Upper lobe of left lung (tissue), 4 donors: ENCODE results near the gene METTL26.

Experiments
- EP300 ChIP-seq, 4 donors: sonication (generic); formaldehyde crosslinking; IDR thresholded peaks; one replicate each; pipeline ENCODE4 v1.5.1; 2017; ENCODE audit warnings: antibody characterized with exemption in 4 of 4, control low read depth in 2 of 4
- POLR2A ChIP-seq, 4 donors: fragments of 450-650 bp; IDR thresholded peaks; one replicate each; pipeline ENCODE4 v1.5.1; 2016 to 2017; ENCODE audit warnings: antibody characterized with exemption in 4 of 4, mild to moderate bottlenecking in 2 of 4
- POLR2AphosphoS5 ChIP-seq, 2 donors: sonication (generic); formaldehyde crosslinking; IDR thresholded peaks; one replicate each; pipeline ENCODE4 v1.5.1; 2017; ENCODE audit warnings: antibody characterized with exemption in 2 of 2
- TF ChIP-seq, protein P1 (sequence below), 6 experiments: fragments of 450-650 bp in 4 of 6; fragments of 200-600 bp in 2 of 6; sonication (generic) in 2 of 6; IDR thresholded peaks; one replicate each; pipeline ENCODE4 v1.5.1; 2016 to 2019; ENCODE audit warnings: antibody characterized with exemption in 6 of 6

DNA sequence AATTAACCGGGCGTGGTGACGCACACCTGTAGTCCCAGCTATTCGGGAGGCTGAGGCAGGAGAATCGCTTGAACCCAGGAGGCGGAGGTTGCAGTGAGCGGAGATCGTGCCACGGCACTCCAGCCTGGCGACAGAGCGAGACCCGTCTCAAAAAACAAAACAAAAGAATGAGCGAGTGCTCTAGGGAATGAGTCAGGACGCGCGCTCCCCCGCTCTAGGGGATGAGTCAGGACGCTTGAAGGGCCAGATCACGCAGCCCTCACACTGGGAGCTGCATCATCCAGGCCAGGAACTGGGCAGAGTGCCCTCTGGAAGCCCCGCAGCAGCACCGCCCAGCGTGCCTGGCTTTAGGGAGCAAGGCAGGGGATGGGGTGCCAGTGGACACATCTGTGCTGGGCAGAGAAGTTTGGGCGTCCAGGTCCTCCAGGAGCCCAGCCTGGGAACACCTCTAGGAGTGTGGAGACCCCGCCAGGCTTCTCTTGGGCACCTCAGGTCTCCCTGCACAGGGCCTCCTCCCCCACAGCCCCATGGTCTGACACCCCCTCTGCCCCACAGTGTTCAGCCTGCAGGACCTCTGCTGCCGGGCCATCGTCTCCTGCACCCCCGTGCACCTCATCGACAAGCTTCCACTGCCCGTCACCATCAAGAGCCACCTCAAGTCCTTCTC, 9.2 kb downstream of the METTL26 start:
- TF ChIP-seq, protein P1, sequence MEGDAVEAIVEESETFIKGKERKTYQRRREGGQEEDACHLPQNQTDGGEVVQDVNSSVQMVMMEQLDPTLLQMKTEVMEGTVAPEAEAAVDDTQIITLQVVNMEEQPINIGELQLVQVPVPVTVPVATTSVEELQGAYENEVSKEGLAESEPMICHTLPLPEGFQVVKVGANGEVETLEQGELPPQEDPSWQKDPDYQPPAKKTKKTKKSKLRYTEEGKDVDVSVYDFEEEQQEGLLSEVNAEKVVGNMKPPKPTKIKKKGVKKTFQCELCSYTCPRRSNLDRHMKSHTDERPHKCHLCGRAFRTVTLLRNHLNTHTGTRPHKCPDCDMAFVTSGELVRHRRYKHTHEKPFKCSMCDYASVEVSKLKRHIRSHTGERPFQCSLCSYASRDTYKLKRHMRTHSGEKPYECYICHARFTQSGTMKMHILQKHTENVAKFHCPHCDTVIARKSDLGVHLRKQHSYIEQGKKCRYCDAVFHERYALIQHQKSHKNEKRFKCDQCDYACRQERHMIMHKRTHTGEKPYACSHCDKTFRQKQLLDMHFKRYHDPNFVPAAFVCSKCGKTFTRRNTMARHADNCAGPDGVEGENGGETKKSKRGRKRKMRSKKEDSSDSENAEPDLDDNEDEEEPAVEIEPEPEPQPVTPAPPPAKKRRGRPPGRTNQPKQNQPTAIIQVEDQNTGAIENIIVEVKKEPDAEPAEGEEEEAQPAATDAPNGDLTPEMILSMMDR (IDR thresholded peaks at IDR 0.05), result no peak
- TF ChIP-seq EP300 (IDR thresholded peaks at IDR 0.05), result no peak
- TF ChIP-seq POLR2A (IDR thresholded peaks at IDR 0.05), result no peak
- TF ChIP-seq POLR2AphosphoS5 (IDR thresholded peaks at IDR 0.05), result peak in 1 of 2 donors; percentile 12
